Effector memory CD4-positive, alpha-beta T cell (primary cell): Measurements from ENCODE around the gene OR6M1.

Source experiments
- DNase-seq, 3 donors: peaks; one replicate each; pipeline ENCODE4 v3.0.0-alpha.2; 2020
- H3K27ac ChIP-seq: 2 replicates; pipeline ENCODE4 v1.7.0; 2013; ENCODE audit warnings: mild to moderate bottlenecking, low read length, moderate library complexity; ENCODE audit not compliant: insufficient read depth, poor library complexity, severe bottlenecking
- H3K27me3 ChIP-seq: replicated peaks from 2 replicates; pipeline ENCODE4 v1.7.0; 2013; ENCODE audit warnings: mild to moderate bottlenecking, low read length; ENCODE audit not compliant: insufficient read depth, control insufficient read depth, poor library complexity, severe bottlenecking
- H3K36me3 ChIP-seq: 2 replicates; pipeline ENCODE4 v1.7.0; 2013; ENCODE audit warnings: mild to moderate bottlenecking, low read length, moderate library complexity; ENCODE audit not compliant: control insufficient read depth, insufficient read depth
- H3K4me1 ChIP-seq: 2 replicates; pipeline ENCODE4 v1.7.0; 2013; ENCODE audit warnings: low read length, mild to moderate bottlenecking; ENCODE audit not compliant: control insufficient read depth, insufficient read depth, poor library complexity, severe bottlenecking
- H3K4me3 ChIP-seq: 2 replicates; pipeline ENCODE4 v1.7.0; 2013; ENCODE audit warnings: low read length, low read depth, mild to moderate bottlenecking; ENCODE audit not compliant: insufficient read depth, poor library complexity, severe bottlenecking
- H3K9me3 ChIP-seq: 2 replicates; pipeline ENCODE4 v1.7.0; 2013; ENCODE audit warnings: mild to moderate bottlenecking, low read length, moderate library complexity; ENCODE audit not compliant: control insufficient read depth

OR6M1 gene

GRCh38 chr11:123796226-123796625, 9.9 kb downstream of the OR6M1 start:
- no peak overlapping the region for H3K27ac ChIP-seq
- no peak overlapping the region for H3K4me3 ChIP-seq
- H3K36me3 ChIP-seq = no peaks in the 10 kb centered on the region
- H3K9me3 ChIP-seq = no peaks in the 10 kb centered on the region
- DNase-seq = no peak
- no peaks in the 10 kb centered on the region for H3K4me1 ChIP-seq
- no peaks in the 10 kb centered on the region for H3K27me3 ChIP-seq

- no peaks in the 10 kb centered on the region for H3K36me3 ChIP-seq
- H3K9me3 ChIP-seq = no peaks in the 10 kb centered on the region
- H3K4me3 ChIP-seq = no peak overlapping the region
- H3K27me3 ChIP-seq = no peaks in the 10 kb centered on the region
- DNase-seq = no peak
- H3K27ac ChIP-seq = no peak overlapping the region
- H3K4me1 ChIP-seq = no peaks in the 10 kb centered on the region
Observed at GRCh38 chr11:123783536-123783935, 22.6 kb downstream of the OR6M1 start.

DNA sequence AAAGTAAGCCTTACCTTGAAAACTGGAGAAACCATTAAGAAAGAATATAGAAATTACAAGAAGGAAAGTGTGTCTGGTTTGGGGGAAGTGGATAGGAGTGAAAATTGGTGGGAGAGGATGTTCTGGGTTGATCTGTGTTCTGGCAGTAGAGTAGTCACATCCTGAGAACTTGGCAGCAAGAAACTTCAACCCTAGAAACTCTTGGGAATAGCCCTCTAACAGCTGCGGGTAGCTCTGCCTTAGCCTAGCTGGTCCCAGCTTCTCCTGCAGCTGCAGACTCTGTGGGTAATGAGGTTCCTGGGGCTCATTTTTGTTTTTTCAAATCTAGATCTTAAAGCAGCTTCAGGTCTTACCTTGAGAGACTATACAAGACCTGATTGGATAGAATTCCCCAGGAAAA, 27.6 kb downstream of the OR6M1 start:
- Histone ChIP-seq H3K27me3 (no peaks in the 10 kb centered on the region), H3K36me3 (no peaks in the 10 kb centered on the region), H3K27ac (no peak overlapping the region), H3K9me3 (no peaks in the 10 kb centered on the region), H3K4me3 (no peak overlapping the region), H3K4me1 (no peaks in the 10 kb centered on the region)
- DNase-seq = no peak

GRCh38 chr11:123775715-123776549, 30.2 kb downstream of the OR6M1 start:
- Histone ChIP-seq H3K27ac (no peak overlapping the region), H3K27me3 (no peaks in the 10 kb centered on the region), H3K4me3 (no peak overlapping the region), H3K4me1 (no peaks in the 10 kb centered on the region), H3K36me3 (no peaks in the 10 kb centered on the region), H3K9me3 (no peaks in the 10 kb centered on the region)
- no peak for DNase-seq

DNA sequence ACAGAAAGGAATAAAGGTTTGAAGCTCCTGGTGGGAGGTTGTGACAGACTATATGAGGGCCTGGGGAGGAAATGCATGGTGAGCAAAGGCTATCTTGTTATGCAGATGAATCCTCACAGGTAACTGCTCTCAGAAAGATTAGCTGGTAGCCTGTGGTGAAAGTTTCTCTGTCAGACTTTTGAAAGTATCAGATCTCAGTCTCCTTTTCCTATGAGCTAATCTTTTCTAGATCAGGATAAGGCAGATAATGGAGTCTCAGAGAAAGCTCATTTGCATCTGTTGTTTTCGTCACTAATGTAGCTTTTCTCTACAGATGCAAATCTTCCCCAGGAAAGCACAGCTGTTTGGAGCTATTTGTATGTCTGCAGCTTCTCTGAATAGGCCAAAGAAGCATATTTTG, 30.9 kb downstream of the OR6M1 start:
- H3K27ac ChIP-seq = no peak overlapping the region
- no peaks in the 10 kb centered on the region for H3K36me3 ChIP-seq
- no peak overlapping the region for H3K4me3 ChIP-seq
- H3K27me3 ChIP-seq = no peaks in the 10 kb centered on the region
- no peaks in the 10 kb centered on the region for H3K9me3 ChIP-seq
- no peaks in the 10 kb centered on the region for H3K4me1 ChIP-seq
- DNase-seq = no peak

- no peaks in the 10 kb centered on the region for H3K36me3 ChIP-seq
- DNase-seq = no peak
- no peaks in the 10 kb centered on the region for H3K4me1 ChIP-seq
- H3K27ac ChIP-seq = no peak overlapping the region
- no peak overlapping the region for H3K4me3 ChIP-seq
- H3K9me3 ChIP-seq = no peaks in the 10 kb centered on the region
- H3K27me3 ChIP-seq = no peaks in the 10 kb centered on the region
Observed at GRCh38 chr11:123773959-123774358, 32.2 kb downstream of the OR6M1 start.

- no peaks in the 10 kb centered on the region for H3K9me3 ChIP-seq
- no peak for DNase-seq
- no peak overlapping the region for H3K4me3 ChIP-seq
- no peaks in the 10 kb centered on the region for H3K36me3 ChIP-seq
- H3K4me1 ChIP-seq = no peaks in the 10 kb centered on the region
- no peaks in the 10 kb centered on the region for H3K27me3 ChIP-seq
- no peak overlapping the region for H3K27ac ChIP-seq
Observed at GRCh38 chr11:123773026-123773425, 33.1 kb downstream of the OR6M1 start.

GRCh38 chr11:123771664-123772063, 34.5 kb downstream of the OR6M1 start:
- no peak for DNase-seq
- no peaks in the 10 kb centered on the region for H3K27me3 ChIP-seq
- H3K4me1 ChIP-seq = no peaks in the 10 kb centered on the region
- no peaks in the 10 kb centered on the region for H3K36me3 ChIP-seq
- H3K9me3 ChIP-seq = no peaks in the 10 kb centered on the region
- H3K27ac ChIP-seq = no peak overlapping the region
- no peak overlapping the region for H3K4me3 ChIP-seq

DNA sequence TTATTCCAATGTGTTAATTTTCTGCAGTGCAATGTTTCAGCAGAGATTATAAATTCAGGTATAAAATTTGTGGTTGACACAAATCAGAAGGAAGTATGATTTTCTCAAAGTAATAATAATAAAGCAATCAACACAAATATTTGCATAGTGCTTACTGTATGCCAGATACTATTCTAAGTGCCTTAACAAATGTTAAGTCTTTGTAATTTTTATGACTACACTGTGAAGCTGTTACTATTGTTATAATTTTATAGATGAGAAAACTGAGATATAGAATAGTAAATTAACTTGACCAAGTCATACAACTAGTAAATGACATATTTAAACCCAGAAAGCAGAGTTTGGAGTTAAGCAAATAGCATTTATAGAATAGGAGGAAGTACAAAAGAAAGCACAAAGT, 35.4 kb downstream of the OR6M1 start:
- no peak overlapping the region for H3K27ac ChIP-seq
- H3K4me3 ChIP-seq = no peak overlapping the region
- DNase-seq = no peak
- no peaks in the 10 kb centered on the region for H3K27me3 ChIP-seq
- no peaks in the 10 kb centered on the region for H3K4me1 ChIP-seq
- H3K9me3 ChIP-seq = no peaks in the 10 kb centered on the region
- H3K36me3 ChIP-seq = no peaks in the 10 kb centered on the region

DNA sequence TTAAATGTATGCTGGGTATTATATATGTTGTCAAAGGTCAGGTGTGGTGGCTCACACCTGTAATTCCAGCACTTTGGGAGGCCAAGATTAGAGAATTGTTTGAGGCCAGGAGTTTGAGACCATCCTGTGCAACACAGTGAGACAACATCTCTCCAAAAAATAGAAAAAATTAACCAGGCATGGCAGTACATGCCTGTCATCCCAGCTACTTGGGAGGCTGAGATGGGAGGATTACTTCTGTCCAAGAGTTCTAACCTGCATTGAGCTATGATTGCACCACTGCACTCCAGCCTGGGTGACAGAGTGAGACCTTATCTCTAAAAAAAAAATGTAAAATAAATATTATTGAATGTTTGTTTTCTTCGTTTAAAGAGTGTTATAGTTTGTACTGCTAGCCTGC, 40.5 kb downstream of the OR6M1 start:
- no peak for DNase-seq
- Histone ChIP-seq H3K36me3 (no peaks in the 10 kb centered on the region), H3K27ac (no peak overlapping the region), H3K27me3 (no peaks in the 10 kb centered on the region), H3K4me1 (no peaks in the 10 kb centered on the region), H3K4me3 (no peak overlapping the region), H3K9me3 (no peaks in the 10 kb centered on the region)
